Gastroesophageal sphincter (tissue), 4 donors: ENCODE measurements around the gene FSCN2. TPM values are rescaled to one million over a fixed set of nuclear protein-coding genes. Genes with fewer than 3 reads are reported as not detected.

Experiments
- ATAC-seq: fragments of 150-250 bp; one replicate; pipeline ENCODE4 v1.9.1; 2016; ENCODE audit warnings: mild to moderate bottlenecking, moderate library complexity
- H3K27ac ChIP-seq, 4 donors: fragments of 200-600 bp; sonication (generic) in 3 of 4; 1 replicate in 3 of 4; 2 replicates in 1 of 4; pipeline ENCODE4 v1.5.1; 2016 to 2019
- H3K27me3 ChIP-seq: fragments of 200-600 bp; sonication (generic); one replicate; pipeline ENCODE4 v1.5.1; 2019
- H3K36me3 ChIP-seq, 2 donors: fragments of 200-600 bp; sonication (generic); one replicate each; pipeline ENCODE4 v1.5.1; 2019; ENCODE audit warnings: control low read depth in 1 of 2
- H3K4me1 ChIP-seq, 3 donors: fragments of 200-600 bp; sonication (generic); 1 replicate in 2 of 3; 2 replicates in 1 of 3; pipeline ENCODE4 v1.5.1; 2016 to 2019; ENCODE audit warnings: control low read depth in 2 of 3
- H3K4me3 ChIP-seq, 2 donors: fragments of 200-600 bp; sonication (generic); one replicate each; pipeline ENCODE4 v1.5.1; 2019; ENCODE audit warnings: mild to moderate bottlenecking in 1 of 2, moderate library complexity in 1 of 2
- H3K9me3 ChIP-seq, 3 donors: fragments of 200-600 bp; sonication (generic); one replicate each; pipeline ENCODE4 v1.5.1; 2017 to 2019; ENCODE audit warnings: control low read depth in 2 of 3
- EP300 ChIP-seq: sonication (generic); formaldehyde crosslinking; IDR thresholded peaks from one replicate; pipeline ENCODE4 v1.6.1; 2017; ENCODE audit warnings: antibody characterized with exemption, mild to moderate bottlenecking
- POLR2A ChIP-seq, 2 donors: fragments of 450-650 bp; IDR thresholded peaks; one replicate each; pipeline ENCODE4 v1.6.1; 2017; ENCODE audit warnings: antibody characterized with exemption in 2 of 2, mild to moderate bottlenecking in 2 of 2, moderate library complexity in 1 of 2
- POLR2AphosphoS5 ChIP-seq: sonication (generic); formaldehyde crosslinking; IDR thresholded peaks from one replicate; pipeline ENCODE4 v1.6.1; 2017; ENCODE audit warnings: antibody characterized with exemption
- WGBS, 2 donors: methylation state at CpG; one replicate each; pipeline ENCODE4 v1.1.5; 2018; ENCODE audit warnings: low coverage in 1 of 2; 5-methylcytosine and 5-hydroxymethylcytosine counted together
- total RNA-seq, 4 donors: library from RNA; depleted of rRNA; stranded (reverse); fragments of >200 nt; gene quantifications; one replicate each; pipeline ENCODE4 v1.1.0, GENCODE V29; 2016
- TF ChIP-seq, protein P1 (sequence below), 4 experiments: fragments of 200-600 bp in 2 of 4; fragments of 450-650 bp in 2 of 4; sonication (generic) in 1 of 4; IDR thresholded peaks; one replicate each; pipeline ENCODE4 v1.5.1; 2017 to 2019; ENCODE audit warnings: antibody characterized with exemption in 4 of 4, mild to moderate bottlenecking in 2 of 4, moderate library complexity in 2 of 4

Gene FSCN2
- total RNA-seq, 4 donors from 2014 or later = 0.49 to 2.1 (median 1.0) TPM

- TF ChIP-seq POLR2A (IDR thresholded peaks at IDR 0.05) (no peak), EP300 (no peak), POLR2AphosphoS5 (no peak)
- TF ChIP-seq, protein P1, sequence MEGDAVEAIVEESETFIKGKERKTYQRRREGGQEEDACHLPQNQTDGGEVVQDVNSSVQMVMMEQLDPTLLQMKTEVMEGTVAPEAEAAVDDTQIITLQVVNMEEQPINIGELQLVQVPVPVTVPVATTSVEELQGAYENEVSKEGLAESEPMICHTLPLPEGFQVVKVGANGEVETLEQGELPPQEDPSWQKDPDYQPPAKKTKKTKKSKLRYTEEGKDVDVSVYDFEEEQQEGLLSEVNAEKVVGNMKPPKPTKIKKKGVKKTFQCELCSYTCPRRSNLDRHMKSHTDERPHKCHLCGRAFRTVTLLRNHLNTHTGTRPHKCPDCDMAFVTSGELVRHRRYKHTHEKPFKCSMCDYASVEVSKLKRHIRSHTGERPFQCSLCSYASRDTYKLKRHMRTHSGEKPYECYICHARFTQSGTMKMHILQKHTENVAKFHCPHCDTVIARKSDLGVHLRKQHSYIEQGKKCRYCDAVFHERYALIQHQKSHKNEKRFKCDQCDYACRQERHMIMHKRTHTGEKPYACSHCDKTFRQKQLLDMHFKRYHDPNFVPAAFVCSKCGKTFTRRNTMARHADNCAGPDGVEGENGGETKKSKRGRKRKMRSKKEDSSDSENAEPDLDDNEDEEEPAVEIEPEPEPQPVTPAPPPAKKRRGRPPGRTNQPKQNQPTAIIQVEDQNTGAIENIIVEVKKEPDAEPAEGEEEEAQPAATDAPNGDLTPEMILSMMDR (IDR thresholded peaks at IDR 0.05) = no peak
- Histone ChIP-seq H3K27me3 (peaks cover 7% of the 10 kb centered on the region), H3K4me1 (peaks cover 0 to 21% (median 9%) of the 10 kb centered on the region in 3 donors), H3K27ac (no peak overlapping the region), H3K36me3 (no peaks in the 10 kb centered on the region), H3K4me3 (no peak overlapping the region), H3K9me3 (no peaks in the 10 kb centered on the region)
- ATAC-seq = no peak
- WGBS, 2 donors = 80 to 83% methylated on average over 1 to 4 of the region's 16 CpGs
Measured at GRCh38 chr17:81493198-81494038, 34.8 kb upstream of the FSCN2 start.

- no peak overlapping the region for H3K4me3 ChIP-seq
- peaks cover 0 to 7% (median 0%) of the 10 kb centered on the region in 3 donors for H3K4me1 ChIP-seq
- H3K36me3 ChIP-seq = no peaks in the 10 kb centered on the region
- ATAC-seq = no peak
- 20 to 26% methylated on average over 2 to 4 of the region's 8 CpGs for WGBS, 2 donors
- no peaks in the 10 kb centered on the region for H3K9me3 ChIP-seq
- TF ChIP-seq POLR2AphosphoS5 (no peak), EP300 (no peak), POLR2A (IDR thresholded peaks at IDR 0.05) (no peak)
- TF ChIP-seq, protein P1 (IDR thresholded peaks at IDR 0.05) = no peak
- H3K27ac ChIP-seq = no peak overlapping the region
- peaks cover 4% of the 10 kb centered on the region for H3K27me3 ChIP-seq
Measured at GRCh38 chr17:81494626-81495377, 33.4 kb upstream of the FSCN2 start.

DNA sequence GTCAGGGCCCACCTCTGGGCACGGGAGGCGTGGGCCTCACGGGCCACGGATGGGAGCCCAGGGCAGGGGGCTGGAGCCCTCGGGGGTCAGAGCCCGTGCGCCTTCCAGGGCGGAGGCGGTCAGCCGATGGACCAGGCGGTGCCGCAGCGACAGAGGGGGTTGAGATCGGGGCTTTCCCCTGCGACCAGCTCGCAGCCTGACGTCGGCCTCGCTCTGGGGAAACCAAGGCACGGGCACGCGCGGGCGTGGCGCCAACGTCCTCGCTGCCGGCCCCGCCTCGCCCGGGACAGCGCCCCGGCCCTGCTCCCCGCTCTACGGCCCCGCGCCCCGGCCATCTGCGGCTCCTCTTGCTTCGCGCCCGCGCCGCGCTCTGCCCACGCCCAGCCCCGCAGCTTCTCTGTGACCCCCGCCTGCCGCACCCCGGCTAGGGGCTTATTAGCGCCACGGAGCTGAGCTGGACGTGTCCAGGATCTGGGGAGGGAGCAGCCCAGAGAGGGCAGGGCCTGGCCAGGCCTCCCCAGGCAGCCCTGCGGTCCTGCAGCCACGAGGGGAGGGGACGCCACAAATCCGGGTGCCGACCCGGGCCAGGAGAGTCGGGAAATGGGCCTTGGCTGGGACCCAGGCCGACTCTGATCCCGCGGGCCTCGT, 29.1 kb upstream of the FSCN2 start:
- WGBS, 2 donors = no CpG with 5 or more reads among the region's 64 CpGs
- no peak overlapping the region for H3K27ac ChIP-seq
- no peaks in the 10 kb centered on the region for H3K27me3 ChIP-seq
- no peaks in the 10 kb centered on the region for H3K9me3 ChIP-seq
- no peaks in the 10 kb centered on the region for H3K4me1 ChIP-seq
- H3K4me3 ChIP-seq = no peak overlapping the region
- H3K36me3 ChIP-seq = no peaks in the 10 kb centered on the region
- ATAC-seq = no peak
- TF ChIP-seq, protein P1 (IDR thresholded peaks at IDR 0.05) = no peak
- TF ChIP-seq POLR2AphosphoS5 = no peak
- no peak for TF ChIP-seq POLR2A (IDR thresholded peaks at IDR 0.05)
- TF ChIP-seq EP300 = no peak

DNA sequence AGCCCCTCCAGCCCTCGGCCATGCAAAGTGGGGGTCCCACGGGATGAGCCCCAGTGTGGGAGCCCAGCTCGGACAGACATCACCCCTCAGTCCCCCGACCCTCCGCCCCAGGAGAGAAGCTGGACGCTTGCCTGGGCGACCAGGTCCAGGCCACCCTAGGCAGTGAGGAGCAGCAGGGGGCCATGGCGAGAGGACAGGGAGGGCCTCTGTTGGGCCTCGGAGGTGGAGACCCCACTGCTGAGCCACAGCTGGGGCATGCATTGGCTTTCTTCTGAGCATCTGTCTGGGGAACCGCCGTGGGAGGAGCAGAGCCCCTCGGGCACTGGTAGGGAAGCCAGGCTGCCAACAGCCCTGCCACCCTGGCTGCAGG, 28.6 kb upstream of the FSCN2 start:
- Histone ChIP-seq H3K4me1 (no peaks in the 10 kb centered on the region), H3K4me3 (no peak overlapping the region), H3K27me3 (no peaks in the 10 kb centered on the region), H3K36me3 (no peaks in the 10 kb centered on the region), H3K27ac (no peak overlapping the region), H3K9me3 (no peaks in the 10 kb centered on the region)
- no peak for ATAC-seq
- TF ChIP-seq POLR2AphosphoS5 (no peak), POLR2A (IDR thresholded peaks at IDR 0.05) (no peak), EP300 (no peak)
- TF ChIP-seq, protein P1 (IDR thresholded peaks at IDR 0.05) = no peak
- no CpG with 5 or more reads among the region's 12 CpGs for WGBS, 2 donors
